ENCODE results near the gene COL4A2.

DNA sequence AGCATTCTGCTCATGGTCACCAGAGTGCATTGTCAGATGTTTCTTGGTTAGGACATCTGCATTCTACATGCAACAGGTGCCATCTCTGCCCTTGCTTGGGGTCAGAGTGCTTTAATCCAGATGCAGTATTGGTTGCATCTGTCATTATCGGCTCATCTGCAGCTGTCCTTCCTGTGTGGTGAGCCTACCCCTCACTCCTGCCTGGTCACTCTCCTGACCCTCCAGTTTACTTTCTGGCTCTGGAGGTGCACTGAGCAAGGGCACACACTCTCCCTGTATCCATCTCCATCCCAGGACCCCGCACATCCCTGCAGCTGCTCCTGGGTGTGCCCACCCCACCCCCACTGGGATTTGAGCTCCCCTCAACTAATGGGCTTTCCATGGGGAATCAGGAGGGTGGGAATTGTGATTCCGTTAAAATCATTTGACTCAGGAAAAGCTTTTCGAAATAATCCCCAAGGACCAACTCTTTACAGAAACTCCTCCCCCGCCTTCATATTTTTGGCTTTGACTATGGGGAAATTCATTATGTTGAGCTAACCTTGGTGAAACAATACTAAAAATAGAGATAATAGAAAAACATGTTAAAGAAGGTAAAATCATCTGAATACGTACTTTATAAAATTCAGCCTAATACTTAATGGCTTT is 70.2 kb downstream of the COL4A2 start:
- TF ChIP-seq SUZ12 (IDR thresholded peaks at IDR 0.05; ENCODE audit: extremely low read depth, insufficient read depth, insufficient read length) (no peak), ZNF274 (IDR thresholded peaks at IDR 0.05; ENCODE audit: low read depth, low read length) (no peak), YY1 (IDR thresholded peaks at IDR 0.05; ENCODE audit: insufficient read depth, insufficient read length) (no peak)
